SK-N-SH (cell line): Measurements from ENCODE around the gene ADAMTS2. TPM values are rescaled to one million over a fixed set of nuclear protein-coding genes. Genes with fewer than 3 reads are reported as not detected.

Source experiments
- CTCF ChIA-PET: fragments of 300-600, 350-600 bp; formaldehyde crosslinking; extraction: SDS; loops from one replicate; lab custom pipeline; 2021; lab: Yijun Ruan, JAX
- POLR2A ChIA-PET: fragments of 350-600 bp; sonication (Branson Sonifier 250); formaldehyde crosslinking; extraction: SDS; loops from one replicate; lab custom pipeline; 2020; ENCODE audit warnings: antibody characterized with exemption, inconsistent platforms; lab: Yijun Ruan, JAX
- DNase-seq: peaks from one replicate; pipeline ENCODE4 v3.0.0; 2012
- H2AFZ ChIP-seq: fragments of 200-600 bp; sonication (generic); 2 replicates; pipeline ENCODE4 v1.8.1; 2016; ENCODE audit warnings: antibody characterized with exemption, mild to moderate bottlenecking, low read depth
- H3F3A ChIP-seq: fragments of 200-600 bp; sonication (generic); replicated peaks from 2 replicates; pipeline ENCODE3; 2016; ENCODE audit warnings: antibody characterized with exemption, mild to moderate bottlenecking; ENCODE audit not compliant: insufficient read depth
- H3K27ac ChIP-seq, 2 experiments: fragments of 200-500 bp in 1 of 2; fragments of 200-600 bp in 1 of 2; sonication (Bioruptor generic) in 1 of 2; sonication (generic), shearing (Covaris generic) in 1 of 2; 2 replicates each; pipeline versions ENCODE4 v1.5.1 to v1.6.1; 2014 to 2016; ENCODE audit warnings: low read depth in 2 of 2, inconsistent platforms in 1 of 2, low read length in 1 of 2, mild to moderate bottlenecking in 1 of 2, mixed read lengths in 1 of 2
- H3K27me3 ChIP-seq: fragments of 200-600 bp; sonication (generic), shearing (Covaris generic); 2 replicates; pipeline ENCODE4 v1.6.1; 2016; ENCODE audit warnings: mixed run types; ENCODE audit not compliant: insufficient read depth
- H3K36me3 ChIP-seq, 2 experiments: fragments of 200-500 bp in 1 of 2; fragments of 200-600 bp in 1 of 2; sonication (Bioruptor generic) in 1 of 2; sonication (generic) in 1 of 2; replicated peaks in 1 of 2; 2 replicates each; pipeline versions ENCODE3 to v1.5.1; 2014 to 2016; ENCODE audit warnings: low read length in 1 of 2, mild to moderate bottlenecking in 1 of 2; ENCODE audit not compliant: insufficient read depth in 2 of 2, control insufficient read depth in 1 of 2
- H3K4me1 ChIP-seq, 2 experiments: fragments of 200-500 bp in 1 of 2; fragments of 200-600 bp in 1 of 2; sonication (Bioruptor generic) in 1 of 2; sonication (generic), shearing (Covaris generic) in 1 of 2; 2 replicates each; pipeline versions ENCODE4 v1.5.1 to v1.6.1; 2014 to 2016; ENCODE audit warnings: low read depth in 1 of 2, low read length in 1 of 2, mixed run types in 1 of 2; ENCODE audit not compliant: insufficient read depth in 2 of 2, control insufficient read depth in 1 of 2
- H3K4me2 ChIP-seq: fragments of 200-600 bp; sonication (generic), shearing (Covaris generic); 2 replicates; pipeline ENCODE4 v1.6.1; 2017; ENCODE audit warnings: mixed run types
- H3K4me3 ChIP-seq, 2 experiments: fragments of 200-500 bp in 1 of 2; fragments of 200-600 bp in 1 of 2; sonication (Bioruptor generic) in 1 of 2; sonication (generic), shearing (Covaris generic) in 1 of 2; 2 replicates each; pipeline versions ENCODE4 v1.5.1 to v1.8.1; 2014 to 2016; ENCODE audit warnings: low read depth in 2 of 2, inconsistent platforms in 1 of 2, low read length in 1 of 2, mild to moderate bottlenecking in 1 of 2, mixed read lengths in 1 of 2, moderate library complexity in 1 of 2
- H3K79me2 ChIP-seq: fragments of 200-600 bp; sonication (generic); 2 replicates; pipeline ENCODE4 v1.8.1; 2017; ENCODE audit warnings: mild to moderate bottlenecking; ENCODE audit not compliant: insufficient read depth
- H3K9ac ChIP-seq: fragments of 200-600 bp; sonication (generic); 2 replicates; pipeline ENCODE4 v1.6.1; 2017; ENCODE audit warnings: mixed run types
- H3K9me2 ChIP-seq: fragments of 200-600 bp; sonication (generic); 2 replicates; pipeline ENCODE4 v1.6.1; 2017; ENCODE audit warnings: mixed run types
- H3K9me3 ChIP-seq: fragments of 200-600 bp; sonication (generic); 2 replicates; pipeline ENCODE4 v1.6.1; 2017; ENCODE audit warnings: mixed run types, mild to moderate bottlenecking, moderate library complexity
- H4K20me1 ChIP-seq: fragments of 200-600 bp; sonication (generic); 2 replicates; pipeline ENCODE4 v1.6.1; 2017; ENCODE audit warnings: mild to moderate bottlenecking, mixed run types; ENCODE audit not compliant: insufficient read depth
- FOXM1 ChIP-seq: IDR thresholded peaks from 2 replicates; pipeline ENCODE4 v1.4.0; 2012; ENCODE audit warnings: low read depth, mild to moderate bottlenecking
- GABPA ChIP-seq: IDR thresholded peaks from 2 replicates; pipeline ENCODE4 v1.4.0; 2012; ENCODE audit warnings: low read depth, mild to moderate bottlenecking
- MXI1 ChIP-seq: IDR thresholded peaks from 2 replicates; pipeline ENCODE4 v1.6.1; 2012; ENCODE audit warnings: mild to moderate bottlenecking, low read depth, low read length, improper control_type of control experiment
- NFIC ChIP-seq: IDR thresholded peaks from 2 replicates; pipeline ENCODE4 v1.4.0; 2012; ENCODE audit warnings: borderline replicate concordance
- POLR2AphosphoS5 ChIP-seq: IDR thresholded peaks from 2 replicates; pipeline ENCODE4 v1.6.1; 2012; ENCODE audit warnings: low read depth, low read length
- RAD21 ChIP-seq: IDR thresholded peaks from 2 replicates; pipeline ENCODE4 v1.6.1; 2012; ENCODE audit warnings: mild to moderate bottlenecking, low read length
- RCOR1 ChIP-seq: fragments of 150-350 bp; IDR thresholded peaks from 2 replicates; pipeline ENCODE4 v1.6.1; 2017; ENCODE audit warnings: antibody characterized with exemption, low read length
- RXRA ChIP-seq: IDR thresholded peaks from 2 replicates; pipeline ENCODE4 v1.4.0; 2012; ENCODE audit warnings: low read depth, mild to moderate bottlenecking, borderline replicate concordance
- SIN3A ChIP-seq: IDR thresholded peaks from 2 replicates; pipeline ENCODE4 v1.6.1; 2012; ENCODE audit warnings: low read depth, mild to moderate bottlenecking, low read length, moderate library complexity, borderline replicate concordance
- SMC3 ChIP-seq: IDR thresholded peaks from 2 replicates; pipeline ENCODE4 v1.6.1; 2012; ENCODE audit warnings: low read depth, low read length, improper control_type of control experiment
- TCF12 ChIP-seq: IDR thresholded peaks from 2 replicates; pipeline ENCODE4 v1.4.0; 2012
- TEAD4 ChIP-seq: IDR thresholded peaks from 2 replicates; pipeline ENCODE4 v1.4.0; 2012; ENCODE audit warnings: mild to moderate bottlenecking, borderline replicate concordance; ENCODE audit not compliant: insufficient read depth
- WGBS: methylation state at CpG from one replicate; pipeline ENCODE4 v1.1.6; 2017; ENCODE audit warnings: low lambda C conversion rate; 5-methylcytosine and 5-hydroxymethylcytosine counted together
- polyA plus RNA-seq, 3 experiments: library from polyadenylated mRNA; depleted of rRNA; stranded (reverse); fragments of >200 nt; gene quantifications; 2 replicates each; pipeline ENCODE4 v1.2.3, GENCODE V29; 2012
- TF ChIP-seq, protein P1 (sequence below): fragments of 150-350 bp; IDR thresholded peaks from 2 replicates; pipeline ENCODE4 v1.6.1; 2016; ENCODE audit warnings: mild to moderate bottlenecking, low read depth, low read length
- TF ChIP-seq, protein P2 (sequence below): fragments of 150-350 bp; IDR thresholded peaks from 2 replicates; pipeline ENCODE4 v1.6.1; 2017; ENCODE audit warnings: antibody characterized with exemption, low read length, low read depth, borderline replicate concordance
- TF ChIP-seq, protein P3 (sequence below): IDR thresholded peaks from 2 replicates; pipeline ENCODE4 v1.4.0; 2012; ENCODE audit warnings: low read depth
- TF ChIP-seq, protein P4 (sequence below): IDR thresholded peaks from 2 replicates; pipeline ENCODE4; 2012
- TF ChIP-seq, protein P5 (sequence below): IDR thresholded peaks from 2 replicates; pipeline ENCODE4 v1.6.1; 2012; ENCODE audit warnings: mild to moderate bottlenecking, low read depth, low read length, moderate library complexity
- TF ChIP-seq, protein P6 (sequence below): IDR thresholded peaks from 2 replicates; pipeline ENCODE4 v1.4.0; 2012; ENCODE audit warnings: low read depth, borderline replicate concordance

Gene ADAMTS2
- polyA plus RNA-seq, 1 of the 3 experiments (the other 2 are of a cell fraction) = 0.12 TPM

DNA sequence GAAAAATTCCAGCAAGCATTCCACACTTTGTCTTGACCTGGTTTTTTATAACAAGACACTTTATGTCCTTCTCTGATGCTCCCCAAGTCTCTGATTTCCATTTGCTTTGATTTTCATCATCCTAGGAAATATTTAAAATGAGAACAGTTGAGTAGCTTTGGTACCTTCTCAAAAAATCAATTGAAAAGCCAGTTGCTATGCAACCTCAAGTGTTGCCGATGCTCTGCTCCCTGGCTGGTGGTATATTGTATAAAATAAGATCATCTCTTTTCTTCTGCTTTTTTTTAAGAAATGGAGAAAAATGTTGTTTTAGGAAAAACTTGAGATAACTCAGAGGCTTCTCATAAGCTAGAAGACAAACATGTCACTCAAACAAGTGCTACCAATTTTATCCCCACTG, 175.4 kb downstream of the ADAMTS2 start:
- Histone ChIP-seq H4K20me1 (no peaks in the 10 kb centered on the region), H2AFZ (no peak overlapping the region), H3F3A (no peaks in the 10 kb centered on the region), H3K4me1 (peaks cover 0 to 20% of the 10 kb centered on the region in 2 experiments; a peak in 1 of 4 replicates), H3K27ac (no peak overlapping the region), H3K27me3 (no peaks in the 10 kb centered on the region), H3K9me3 (no peaks in the 10 kb centered on the region), H3K9ac (no peak overlapping the region), H3K36me3 (no peaks in the 10 kb centered on the region), H3K4me2 (no peak overlapping the region), H3K79me2 (no peaks in the 10 kb centered on the region), H3K4me3 (no peak overlapping the region), H3K9me2 (no peaks in the 10 kb centered on the region)
- no peak for DNase-seq
- ChIA-PET POLR2A (no interaction called here), CTCF (interaction anchor here (1.0 to 7.1 kb wide), 4 partner anchors 91 to 324 kb away, joined by 3 to 104 read pairs (median 14); no protein-coding TSS in a partner anchor)
- TF ChIP-seq RAD21 (no peak), MXI1 (no peak), RCOR1 (no peak), GABPA (no peak), POLR2AphosphoS5 (no peak), RXRA (no peak), TEAD4 (no peak), TCF12 (no peak), FOXM1 (no peak), SMC3 (no peak)
- TF ChIP-seq, protein P1, sequence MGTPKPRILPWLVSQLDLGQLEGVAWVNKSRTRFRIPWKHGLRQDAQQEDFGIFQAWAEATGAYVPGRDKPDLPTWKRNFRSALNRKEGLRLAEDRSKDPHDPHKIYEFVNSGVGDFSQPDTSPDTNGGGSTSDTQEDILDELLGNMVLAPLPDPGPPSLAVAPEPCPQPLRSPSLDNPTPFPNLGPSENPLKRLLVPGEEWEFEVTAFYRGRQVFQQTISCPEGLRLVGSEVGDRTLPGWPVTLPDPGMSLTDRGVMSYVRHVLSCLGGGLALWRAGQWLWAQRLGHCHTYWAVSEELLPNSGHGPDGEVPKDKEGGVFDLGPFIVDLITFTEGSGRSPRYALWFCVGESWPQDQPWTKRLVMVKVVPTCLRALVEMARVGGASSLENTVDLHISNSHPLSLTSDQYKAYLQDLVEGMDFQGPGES = no peak
- TF ChIP-seq, protein P2, sequence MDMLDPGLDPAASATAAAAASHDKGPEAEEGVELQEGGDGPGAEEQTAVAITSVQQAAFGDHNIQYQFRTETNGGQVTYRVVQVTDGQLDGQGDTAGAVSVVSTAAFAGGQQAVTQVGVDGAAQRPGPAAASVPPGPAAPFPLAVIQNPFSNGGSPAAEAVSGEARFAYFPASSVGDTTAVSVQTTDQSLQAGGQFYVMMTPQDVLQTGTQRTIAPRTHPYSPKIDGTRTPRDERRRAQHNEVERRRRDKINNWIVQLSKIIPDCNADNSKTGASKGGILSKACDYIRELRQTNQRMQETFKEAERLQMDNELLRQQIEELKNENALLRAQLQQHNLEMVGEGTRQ = no peak
- 73% methylated on average over 1 of the region's 1 CpG for WGBS

DNA sequence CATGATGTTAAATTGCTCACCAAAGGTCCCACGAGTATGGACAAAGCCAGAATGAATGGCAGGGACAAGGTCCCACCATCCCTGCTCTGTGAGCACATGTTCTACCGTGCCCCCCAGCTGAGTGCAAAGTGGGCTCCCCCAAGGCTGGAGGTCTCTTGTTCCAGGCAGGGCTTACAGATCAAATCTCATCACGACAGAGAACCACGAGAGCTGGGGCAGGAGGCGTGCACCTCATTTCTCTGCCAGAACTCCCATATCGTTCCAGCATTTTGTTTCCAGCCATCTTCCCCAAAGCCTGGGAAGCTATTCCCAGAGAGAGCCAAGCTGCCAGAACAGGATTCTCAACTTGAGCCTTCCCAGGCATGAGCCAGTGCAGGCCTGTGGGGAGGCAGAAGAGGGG, 176.6 kb downstream of the ADAMTS2 start:
- Histone ChIP-seq H3K79me2 (no peaks in the 10 kb centered on the region), H3K27me3 (no peaks in the 10 kb centered on the region), H3K36me3 (no peaks in the 10 kb centered on the region), H3F3A (no peaks in the 10 kb centered on the region), H3K9ac (no peak overlapping the region), H3K9me3 (no peaks in the 10 kb centered on the region), H3K27ac (no peak overlapping the region; a peak in 1 of 4 replicates), H3K4me1 (peaks cover 0 to 20% of the 10 kb centered on the region in 2 experiments; a peak in 1 of 4 replicates), H4K20me1 (no peaks in the 10 kb centered on the region), H3K4me2 (no peak overlapping the region), H3K4me3 (no peak overlapping the region), H3K9me2 (no peaks in the 10 kb centered on the region), H2AFZ (no peak overlapping the region)
- ChIA-PET POLR2A (no interaction called here), CTCF (interaction anchor here (0.9 to 7.1 kb wide), 9 partner anchors 14 to 327 kb away, joined by 3 to 104 read pairs (median 19); no protein-coding TSS in a partner anchor)
- WGBS = 41% methylated on average over 6 of the region's 6 CpGs
- no peak for DNase-seq
- TF ChIP-seq SMC3 = no peak
- TF ChIP-seq NFIC = no peak
- TF ChIP-seq RCOR1 = no peak
- TF ChIP-seq, protein P3, sequence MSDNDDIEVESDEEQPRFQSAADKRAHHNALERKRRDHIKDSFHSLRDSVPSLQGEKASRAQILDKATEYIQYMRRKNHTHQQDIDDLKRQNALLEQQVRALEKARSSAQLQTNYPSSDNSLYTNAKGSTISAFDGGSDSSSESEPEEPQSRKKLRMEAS = no peak
- TF ChIP-seq SIN3A = no peak
- TF ChIP-seq, protein P4, sequence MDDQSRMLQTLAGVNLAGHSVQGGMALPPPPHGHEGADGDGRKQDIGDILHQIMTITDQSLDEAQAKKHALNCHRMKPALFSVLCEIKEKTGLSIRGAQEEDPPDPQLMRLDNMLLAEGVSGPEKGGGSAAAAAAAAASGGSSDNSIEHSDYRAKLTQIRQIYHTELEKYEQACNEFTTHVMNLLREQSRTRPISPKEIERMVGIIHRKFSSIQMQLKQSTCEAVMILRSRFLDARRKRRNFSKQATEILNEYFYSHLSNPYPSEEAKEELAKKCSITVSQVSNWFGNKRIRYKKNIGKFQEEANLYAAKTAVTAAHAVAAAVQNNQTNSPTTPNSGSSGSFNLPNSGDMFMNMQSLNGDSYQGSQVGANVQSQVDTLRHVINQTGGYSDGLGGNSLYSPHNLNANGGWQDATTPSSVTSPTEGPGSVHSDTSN = no peak
- TF ChIP-seq, protein P5, sequence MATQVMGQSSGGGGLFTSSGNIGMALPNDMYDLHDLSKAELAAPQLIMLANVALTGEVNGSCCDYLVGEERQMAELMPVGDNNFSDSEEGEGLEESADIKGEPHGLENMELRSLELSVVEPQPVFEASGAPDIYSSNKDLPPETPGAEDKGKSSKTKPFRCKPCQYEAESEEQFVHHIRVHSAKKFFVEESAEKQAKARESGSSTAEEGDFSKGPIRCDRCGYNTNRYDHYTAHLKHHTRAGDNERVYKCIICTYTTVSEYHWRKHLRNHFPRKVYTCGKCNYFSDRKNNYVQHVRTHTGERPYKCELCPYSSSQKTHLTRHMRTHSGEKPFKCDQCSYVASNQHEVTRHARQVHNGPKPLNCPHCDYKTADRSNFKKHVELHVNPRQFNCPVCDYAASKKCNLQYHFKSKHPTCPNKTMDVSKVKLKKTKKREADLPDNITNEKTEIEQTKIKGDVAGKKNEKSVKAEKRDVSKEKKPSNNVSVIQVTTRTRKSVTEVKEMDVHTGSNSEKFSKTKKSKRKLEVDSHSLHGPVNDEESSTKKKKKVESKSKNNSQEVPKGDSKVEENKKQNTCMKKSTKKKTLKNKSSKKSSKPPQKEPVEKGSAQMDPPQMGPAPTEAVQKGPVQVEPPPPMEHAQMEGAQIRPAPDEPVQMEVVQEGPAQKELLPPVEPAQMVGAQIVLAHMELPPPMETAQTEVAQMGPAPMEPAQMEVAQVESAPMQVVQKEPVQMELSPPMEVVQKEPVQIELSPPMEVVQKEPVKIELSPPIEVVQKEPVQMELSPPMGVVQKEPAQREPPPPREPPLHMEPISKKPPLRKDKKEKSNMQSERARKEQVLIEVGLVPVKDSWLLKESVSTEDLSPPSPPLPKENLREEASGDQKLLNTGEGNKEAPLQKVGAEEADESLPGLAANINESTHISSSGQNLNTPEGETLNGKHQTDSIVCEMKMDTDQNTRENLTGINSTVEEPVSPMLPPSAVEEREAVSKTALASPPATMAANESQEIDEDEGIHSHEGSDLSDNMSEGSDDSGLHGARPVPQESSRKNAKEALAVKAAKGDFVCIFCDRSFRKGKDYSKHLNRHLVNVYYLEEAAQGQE = no peak
- no peak for TF ChIP-seq RXRA
- TF ChIP-seq MXI1 = no peak
- TF ChIP-seq, protein P6, sequence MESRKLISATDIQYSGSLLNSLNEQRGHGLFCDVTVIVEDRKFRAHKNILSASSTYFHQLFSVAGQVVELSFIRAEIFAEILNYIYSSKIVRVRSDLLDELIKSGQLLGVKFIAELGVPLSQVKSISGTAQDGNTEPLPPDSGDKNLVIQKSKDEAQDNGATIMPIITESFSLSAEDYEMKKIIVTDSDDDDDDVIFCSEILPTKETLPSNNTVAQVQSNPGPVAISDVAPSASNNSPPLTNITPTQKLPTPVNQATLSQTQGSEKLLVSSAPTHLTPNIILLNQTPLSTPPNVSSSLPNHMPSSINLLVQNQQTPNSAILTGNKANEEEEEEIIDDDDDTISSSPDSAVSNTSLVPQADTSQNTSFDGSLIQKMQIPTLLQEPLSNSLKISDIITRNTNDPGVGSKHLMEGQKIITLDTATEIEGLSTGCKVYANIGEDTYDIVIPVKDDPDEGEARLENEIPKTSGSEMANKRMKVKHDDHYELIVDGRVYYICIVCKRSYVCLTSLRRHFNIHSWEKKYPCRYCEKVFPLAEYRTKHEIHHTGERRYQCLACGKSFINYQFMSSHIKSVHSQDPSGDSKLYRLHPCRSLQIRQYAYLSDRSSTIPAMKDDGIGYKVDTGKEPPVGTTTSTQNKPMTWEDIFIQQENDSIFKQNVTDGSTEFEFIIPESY = no peak
